Measurements from ENCODE around the gene SEC16A.

Gene SEC16A

GRCh38 chr9:136502196-136502595, 19.4 kb upstream of the SEC16A start:
- DNase-seq: no peak

- DNase-seq: no peak
Measured at GRCh38 chr9:136501686-136502085, 18.8 kb upstream of the SEC16A start.

DNA sequence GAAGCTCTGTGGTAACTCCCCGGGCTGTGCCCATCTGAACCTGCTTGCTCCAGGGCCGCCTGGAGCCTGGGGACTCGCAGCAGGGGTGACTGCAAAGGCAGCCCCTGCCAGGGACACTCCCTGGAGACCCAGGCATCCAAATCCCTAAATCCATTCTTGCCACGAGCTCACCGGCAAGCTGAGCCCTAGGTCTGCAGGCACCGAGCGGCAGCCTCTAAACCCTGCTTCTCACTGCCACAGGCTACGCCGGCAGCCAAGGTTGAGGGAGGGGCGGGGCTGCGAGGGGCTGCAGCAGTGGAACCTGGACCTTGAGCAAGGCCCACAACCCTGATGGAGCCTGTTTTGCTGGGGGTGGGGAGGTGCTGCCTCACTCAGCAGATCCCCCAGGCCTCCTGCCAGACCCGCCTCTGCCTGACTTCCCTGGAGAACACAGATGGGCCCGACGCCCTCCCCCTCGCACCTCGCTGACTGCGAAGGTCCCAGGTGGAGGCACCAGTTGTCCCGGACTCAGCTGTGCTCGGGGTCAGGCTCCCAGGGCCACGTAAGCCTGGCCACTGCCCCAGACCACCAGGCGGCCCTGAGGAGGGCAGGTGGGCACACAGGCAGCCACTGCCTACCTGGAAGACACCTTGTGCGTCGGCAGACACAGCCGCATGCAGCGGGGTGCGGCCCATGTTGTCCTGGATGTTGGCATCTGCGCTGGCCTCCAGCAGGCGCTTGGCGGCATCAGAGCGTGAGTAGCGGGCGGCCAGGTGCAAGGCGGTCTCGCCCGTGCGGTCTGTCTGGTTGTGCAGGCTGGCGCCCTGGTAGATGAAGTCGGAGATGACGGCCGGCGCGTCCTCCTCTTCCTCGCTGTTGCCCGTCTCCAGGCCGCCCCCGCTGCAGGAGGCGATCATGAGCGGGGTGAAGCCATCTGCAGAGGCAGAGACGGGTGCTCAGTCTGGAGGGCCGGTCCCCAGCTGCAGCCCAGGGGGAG, 17.4 kb upstream of the SEC16A start:
- no peak for DNase-seq

GRCh38 chr9:136499071-136499934, 16.5 kb upstream of the SEC16A start:
- DNase-seq: no peak

GRCh38 chr9:136497916-136498695, 15.3 kb upstream of the SEC16A start:
- no peak for DNase-seq

GRCh38 chr9:136496801-136497620, 14.2 kb upstream of the SEC16A start:
- no peak for DNase-seq

GRCh38 chr9:136496181-136496580, 13.3 kb upstream of the SEC16A start:
- DNase-seq: no peak

DNA sequence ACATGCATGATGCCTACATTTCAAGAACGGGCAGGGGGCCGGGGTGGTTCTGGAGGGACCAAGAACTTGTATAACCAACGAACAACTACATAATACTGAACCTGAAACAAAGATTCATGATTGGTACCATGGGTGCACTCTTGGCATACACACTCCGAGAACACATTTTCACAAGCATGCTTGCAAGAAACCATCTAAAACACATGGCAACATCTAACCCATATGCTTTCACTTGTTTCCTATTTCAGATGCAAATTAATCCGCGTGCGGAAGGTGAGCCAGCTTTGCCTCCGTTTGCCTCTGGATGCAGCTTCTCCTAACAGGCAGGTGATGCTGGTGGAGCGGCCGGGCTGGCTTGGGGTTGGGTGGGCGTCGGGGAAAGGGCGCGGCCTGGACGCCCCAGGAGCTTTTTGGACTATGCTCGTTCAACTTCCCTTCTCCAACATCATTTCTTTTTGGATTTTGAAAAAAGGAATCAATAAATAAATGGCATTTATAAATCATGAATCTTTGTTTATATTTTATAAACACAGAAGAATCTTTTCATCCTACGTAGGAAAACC, 12.5 kb upstream of the SEC16A start:
- no peak for DNase-seq

GRCh38 chr9:136494531-136495215, 11.8 kb upstream of the SEC16A start:
- no peak for DNase-seq

DNA sequence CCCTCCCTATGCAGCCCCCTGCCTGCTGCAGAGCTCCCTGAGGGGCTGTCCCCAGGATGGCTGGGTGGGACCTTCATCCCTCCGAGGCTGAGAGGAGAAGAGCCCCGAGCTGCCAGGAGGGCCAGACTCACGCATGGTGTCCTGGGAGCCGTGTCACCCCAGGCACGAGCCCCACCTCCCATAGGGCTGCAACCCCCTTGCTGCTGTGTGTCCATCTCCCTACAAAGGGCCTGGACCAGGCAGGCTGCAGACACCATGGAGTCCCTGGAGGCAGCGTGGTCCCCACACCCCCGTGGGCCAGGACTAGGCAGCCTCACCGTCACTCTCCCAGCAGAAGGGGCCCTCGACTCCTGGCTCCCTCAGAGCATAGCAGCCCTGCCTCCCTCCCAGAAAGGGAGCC, 11.2 kb upstream of the SEC16A start:
- DNase-seq: no peak

GRCh38 chr9:136493567-136493971, 10.7 kb upstream of the SEC16A start:
- DNase-seq: no peak

DNA sequence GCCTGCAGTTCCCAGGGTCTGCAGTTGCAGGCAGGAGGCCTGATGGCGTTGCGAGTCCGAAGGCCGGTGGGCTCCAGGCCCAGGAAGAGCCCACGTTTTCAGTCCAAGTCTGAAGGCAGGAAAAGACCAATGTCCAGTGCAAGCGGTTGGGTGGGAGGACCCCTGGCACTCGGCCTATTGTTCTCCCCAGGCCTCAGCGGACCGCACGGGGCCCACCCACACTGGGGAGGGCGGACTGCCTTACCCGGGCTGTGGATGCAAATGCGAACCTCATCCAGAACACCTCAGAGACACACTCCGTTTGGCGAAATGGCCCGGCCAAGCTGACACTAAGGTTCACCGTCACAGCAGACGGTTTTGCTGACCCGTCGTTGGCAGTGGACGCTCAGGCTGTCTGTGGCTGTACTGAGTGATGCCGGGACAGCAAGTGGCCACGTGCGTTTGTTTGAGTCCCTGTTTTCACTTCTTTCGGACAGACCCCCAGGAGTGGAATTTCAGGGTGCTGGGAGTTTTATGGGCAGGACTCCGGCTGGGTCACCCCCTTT, 10.2 kb upstream of the SEC16A start:
- no peak for DNase-seq

- DNase-seq: no peak
Measured at GRCh38 chr9:136489731-136490130, 6.9 kb upstream of the SEC16A start.

DNA sequence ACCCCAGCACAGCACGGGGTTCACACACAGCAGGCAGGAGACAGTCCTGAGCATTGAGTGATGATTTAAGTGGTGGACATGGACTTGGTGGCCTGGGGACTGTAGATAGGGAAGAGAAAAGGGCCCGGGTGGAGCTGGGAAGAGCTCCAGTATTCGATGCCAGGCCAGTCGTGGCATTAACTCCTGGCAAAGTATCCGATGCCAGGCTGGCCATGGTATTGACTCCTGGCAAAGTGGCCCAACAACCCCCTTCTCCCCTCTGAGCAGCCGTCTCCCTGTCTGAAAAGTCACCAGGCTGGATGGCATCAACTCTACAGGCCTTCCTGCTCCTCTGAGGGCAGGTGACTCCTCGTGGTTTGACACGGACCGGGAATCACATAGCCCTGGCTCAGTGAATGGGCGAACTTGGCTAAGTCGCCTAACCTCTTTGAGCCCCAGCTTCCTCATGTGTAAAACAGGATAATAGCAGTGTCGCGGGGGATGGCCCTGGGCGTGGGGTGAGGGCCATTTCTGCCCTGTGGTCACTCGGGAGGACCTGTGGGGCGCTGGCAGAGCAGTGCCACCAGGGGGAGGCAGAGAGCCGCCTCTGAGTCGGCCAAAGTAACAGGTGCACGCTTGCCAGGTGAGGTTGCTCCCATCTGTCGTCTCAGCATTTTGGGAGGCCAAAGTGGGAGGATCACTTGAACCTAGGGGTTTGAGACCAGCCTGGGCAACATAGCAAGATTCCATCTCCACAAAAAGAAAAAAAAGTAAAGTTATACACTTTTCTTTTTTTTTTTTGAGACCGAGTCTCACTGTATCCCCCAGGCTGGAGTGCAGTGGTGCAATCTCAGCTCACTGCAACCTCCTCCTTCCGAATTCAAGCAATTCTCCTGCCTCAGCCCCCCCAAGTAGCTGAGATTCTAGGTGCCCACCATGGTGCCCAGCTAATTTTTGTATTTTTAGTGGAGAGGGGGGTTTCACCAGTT, 5.7 kb upstream of the SEC16A start:
- peak; percentile 5 for DNase-seq

- no peak for DNase-seq
Measured at GRCh38 chr9:136487672-136488071, 4.8 kb upstream of the SEC16A start.

- DNase-seq: no peak
Measured at GRCh38 chr9:136486823-136487620, 4.2 kb upstream of the SEC16A start.

DNA sequence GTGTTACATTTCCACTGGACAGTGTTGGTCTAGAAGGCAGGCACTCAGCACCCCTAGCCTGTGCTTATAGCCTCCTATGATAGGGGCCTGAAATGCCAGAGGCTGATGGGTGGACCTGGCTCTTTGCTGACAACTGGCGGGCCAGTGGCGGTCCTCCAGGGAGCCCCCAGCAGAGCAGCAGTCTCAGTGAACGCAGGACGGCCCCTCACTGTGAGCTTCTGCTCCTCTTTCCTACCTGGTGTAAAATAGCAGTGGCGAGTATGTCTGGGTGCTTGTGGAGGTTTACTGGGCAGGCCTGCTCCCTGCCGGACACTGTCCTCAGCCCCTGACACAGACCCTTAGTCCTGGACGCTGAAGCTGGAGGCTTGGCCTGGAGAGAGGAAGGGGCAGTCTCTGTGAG, 3.3 kb upstream of the SEC16A start:
- no peak for DNase-seq

Measured in fibroblast of skin of abdomen (primary cell).